Neural cell (in vitro differentiated cells): ENCODE data around the gene TBX15. TPM values are rescaled to one million over a fixed set of nuclear protein-coding genes. Genes with fewer than 3 reads are reported as not detected.

Experiments used
- H2AFZ ChIP-seq: fragments of 200-600, 300-800 bp; sonication (generic), shearing (Covaris generic); 2 replicates; pipeline ENCODE4 v1.6.0; 2014; ENCODE audit warnings: low read depth, mild to moderate bottlenecking, antibody characterized with exemption, low read length, moderate library complexity
- H3F3A ChIP-seq: fragments of 200-600 bp; shearing (Covaris generic); 2 replicates; pipeline ENCODE4 v1.6.1; 2016; ENCODE audit warnings: mild to moderate bottlenecking, moderate library complexity, mixed read lengths, antibody characterized with exemption, low read length; ENCODE audit not compliant: insufficient read depth, poor library complexity, severe bottlenecking
- H3K27ac ChIP-seq: fragments of 200-600, 300-800 bp; sonication (generic), shearing (Covaris generic); 2 replicates; pipeline ENCODE4 v1.5.1; 2014; ENCODE audit warnings: mild to moderate bottlenecking, low read length, moderate library complexity
- H3K27me3 ChIP-seq: fragments of 300-800, 200-600 bp; sonication (generic), shearing (Covaris generic); 2 replicates; pipeline ENCODE4 v1.6.0; 2014; ENCODE audit warnings: mild to moderate bottlenecking, low read depth, low read length, moderate library complexity; ENCODE audit not compliant: insufficient read depth
- H3K36me3 ChIP-seq: fragments of 300-800, 200-600 bp; sonication (generic), shearing (Covaris generic); 2 replicates; pipeline ENCODE4 v1.5.1; 2014; ENCODE audit warnings: mild to moderate bottlenecking, antibody characterized with exemption, low read length, moderate library complexity; ENCODE audit not compliant: insufficient read depth
- H3K4me2 ChIP-seq: fragments of 300-800, 200-600 bp; sonication (generic), shearing (Covaris generic); 2 replicates; pipeline ENCODE4 v1.6.0; 2014; ENCODE audit warnings: mild to moderate bottlenecking, low read length
- H3K4me3 ChIP-seq: fragments of 300-800, 200-600 bp; sonication (generic), shearing (Covaris generic); 2 replicates; pipeline ENCODE4 v1.5.1; 2014; ENCODE audit warnings: mild to moderate bottlenecking, low read length, moderate library complexity
- H3K79me2 ChIP-seq: fragments of 200-600 bp; shearing (Covaris generic); replicated peaks from 2 replicates; pipeline ENCODE4 v1.6.0; 2014; ENCODE audit warnings: mild to moderate bottlenecking, low read length, moderate library complexity; ENCODE audit not compliant: insufficient read depth
- H3K9ac ChIP-seq: fragments of 300-800, 200-600 bp; sonication (generic), shearing (Covaris generic); 2 replicates; pipeline ENCODE4 v1.6.1; 2016; ENCODE audit warnings: mild to moderate bottlenecking, low read length, mixed read lengths
- H3K9me2 ChIP-seq: fragments of 200-600 bp; shearing (Covaris generic); 2 replicates; pipeline ENCODE4 v1.6.1; 2016; ENCODE audit warnings: mild to moderate bottlenecking, low read length, mixed read lengths; ENCODE audit not compliant: insufficient read depth
- H3K9me3 ChIP-seq: fragments of 200-600, 300-800 bp; sonication (generic), shearing (Covaris generic); 2 replicates; pipeline ENCODE4 v1.6.1; 2016; ENCODE audit warnings: mild to moderate bottlenecking, mixed run types, low read length, moderate library complexity, mixed read lengths
- H4K20me1 ChIP-seq: fragments of 200-600 bp; shearing (Covaris generic); 2 replicates; pipeline ENCODE4 v1.6.1; 2016; ENCODE audit warnings: mild to moderate bottlenecking, mixed run types; ENCODE audit not compliant: insufficient read depth
- EP300 ChIP-seq: fragments of 450-650 bp; conservative IDR thresholded peaks from 2 replicates; pipeline ENCODE4 v1.6.1; 2014; ENCODE audit warnings: antibody characterized with exemption, mild to moderate bottlenecking, moderate library complexity; ENCODE audit not compliant: poor library complexity, severe bottlenecking
- EZH2 ChIP-seq: fragments of 200-600, 300-800 bp; shearing (Covaris generic), sonication (generic); IDR thresholded peaks from 2 replicates; pipeline ENCODE4 v1.6.1; 2014; ENCODE audit warnings: antibody characterized with exemption, low read length, borderline replicate concordance, mild to moderate bottlenecking; ENCODE audit not compliant: insufficient read depth, poor library complexity, severe bottlenecking
- MXI1 ChIP-seq: fragments of 450-650 bp; conservative IDR thresholded peaks from 2 replicates; pipeline ENCODE4 v1.6.1; 2014; ENCODE audit warnings: antibody characterized with exemption, mild to moderate bottlenecking; ENCODE audit not compliant: poor library complexity, severe bottlenecking
- POLR2AphosphoS5 ChIP-seq: IDR thresholded peaks from 2 replicates; pipeline ENCODE4 v1.6.1; 2012
- RAD21 ChIP-seq: fragments of 450-650 bp; conservative IDR thresholded peaks from 2 replicates; pipeline ENCODE4 v1.6.1; 2014; ENCODE audit warnings: antibody characterized with exemption, mild to moderate bottlenecking, moderate library complexity
- REST ChIP-seq: IDR thresholded peaks from 2 replicates; pipeline ENCODE4 v1.6.1; 2012; ENCODE audit warnings: borderline replicate concordance
- SMC3 ChIP-seq: fragments of 450-650 bp; conservative IDR thresholded peaks from 2 replicates; pipeline ENCODE4 v1.6.1; 2014; ENCODE audit warnings: antibody characterized with exemption, mild to moderate bottlenecking, moderate library complexity; ENCODE audit not compliant: poor library complexity
- TAF1 ChIP-seq: IDR thresholded peaks from 2 replicates; pipeline ENCODE4 v1.6.1; 2012; ENCODE audit warnings: low read depth
- polyA plus RNA-seq: library from polyadenylated mRNA; depleted of rRNA; stranded (reverse); fragments of >200 nt; gene quantifications from 2 replicates; pipeline ENCODE4 v1.2.3, GENCODE V29; 2014
- TF ChIP-seq, protein P1 (sequence below): fragments of 450-650 bp; IDR thresholded peaks from 2 replicates; pipeline ENCODE4 v1.5.1; 2014; ENCODE audit warnings: antibody characterized with exemption, mild to moderate bottlenecking, moderate library complexity; ENCODE audit not compliant: poor library complexity, severe bottlenecking

The TBX15 gene
- polyA plus RNA-seq, 1 donor from 2014 or later: 0.10 TPM

DNA sequence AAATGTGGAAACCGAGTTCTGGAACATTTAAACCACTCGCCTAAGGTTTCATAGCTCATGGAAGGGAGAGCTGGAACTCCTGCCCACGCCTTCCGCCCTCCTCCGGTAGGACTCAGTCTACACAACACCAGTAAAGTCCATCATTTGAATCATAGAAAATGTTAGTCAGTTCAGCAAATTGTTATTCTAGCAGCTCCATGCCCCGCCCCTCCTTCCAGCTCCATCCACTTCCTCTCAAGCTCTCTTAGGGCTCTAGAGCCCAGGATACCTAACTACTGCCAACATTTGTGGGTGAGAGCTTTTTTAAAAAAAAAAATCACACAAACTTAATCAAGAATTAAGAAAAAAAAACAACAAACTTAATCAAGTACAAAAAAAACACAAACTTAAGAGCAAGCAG, 121.8 kb downstream of the TBX15 start:
- Histone ChIP-seq H3K9me3 (no peaks in the 10 kb centered on the region), H3K79me2 (no peaks in the 10 kb centered on the region), H2AFZ (no peak overlapping the region), H3F3A (no peaks in the 10 kb centered on the region), H3K4me2 (no peak overlapping the region), H3K27me3 (no peaks in the 10 kb centered on the region), H3K9ac (no peak overlapping the region), H3K9me2 (no peaks in the 10 kb centered on the region), H4K20me1 (no peaks in the 10 kb centered on the region), H3K36me3 (no peaks in the 10 kb centered on the region), H3K4me3 (no peak overlapping the region), H3K27ac (no peak overlapping the region)
- TF ChIP-seq EZH2: no peak
- TF ChIP-seq TAF1: no peak
- no peak for TF ChIP-seq POLR2AphosphoS5
- TF ChIP-seq, protein P1, sequence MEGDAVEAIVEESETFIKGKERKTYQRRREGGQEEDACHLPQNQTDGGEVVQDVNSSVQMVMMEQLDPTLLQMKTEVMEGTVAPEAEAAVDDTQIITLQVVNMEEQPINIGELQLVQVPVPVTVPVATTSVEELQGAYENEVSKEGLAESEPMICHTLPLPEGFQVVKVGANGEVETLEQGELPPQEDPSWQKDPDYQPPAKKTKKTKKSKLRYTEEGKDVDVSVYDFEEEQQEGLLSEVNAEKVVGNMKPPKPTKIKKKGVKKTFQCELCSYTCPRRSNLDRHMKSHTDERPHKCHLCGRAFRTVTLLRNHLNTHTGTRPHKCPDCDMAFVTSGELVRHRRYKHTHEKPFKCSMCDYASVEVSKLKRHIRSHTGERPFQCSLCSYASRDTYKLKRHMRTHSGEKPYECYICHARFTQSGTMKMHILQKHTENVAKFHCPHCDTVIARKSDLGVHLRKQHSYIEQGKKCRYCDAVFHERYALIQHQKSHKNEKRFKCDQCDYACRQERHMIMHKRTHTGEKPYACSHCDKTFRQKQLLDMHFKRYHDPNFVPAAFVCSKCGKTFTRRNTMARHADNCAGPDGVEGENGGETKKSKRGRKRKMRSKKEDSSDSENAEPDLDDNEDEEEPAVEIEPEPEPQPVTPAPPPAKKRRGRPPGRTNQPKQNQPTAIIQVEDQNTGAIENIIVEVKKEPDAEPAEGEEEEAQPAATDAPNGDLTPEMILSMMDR: no peak
- TF ChIP-seq SMC3: no peak
- TF ChIP-seq EP300: no peak
- TF ChIP-seq MXI1: no peak
- no peak for TF ChIP-seq REST
- no peak for TF ChIP-seq RAD21

DNA sequence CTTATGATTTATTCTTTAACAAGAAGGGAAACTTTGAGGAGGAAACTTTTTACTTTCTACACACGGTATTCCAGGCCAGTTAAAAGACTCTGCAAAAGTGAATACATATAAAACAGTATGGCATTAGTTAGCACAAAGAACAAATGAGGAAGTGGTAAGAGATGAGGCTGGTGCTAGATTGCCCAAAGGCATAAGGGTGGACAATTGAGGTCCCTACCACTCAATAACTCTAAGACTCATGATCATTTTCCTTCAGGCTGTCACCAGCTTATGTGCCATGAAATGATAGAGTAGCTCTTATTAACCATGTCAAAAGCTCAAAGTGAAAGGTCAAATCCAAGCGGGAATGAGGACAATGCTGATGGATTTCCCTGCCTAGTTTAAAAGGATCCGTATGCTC, 124.5 kb downstream of the TBX15 start:
- H3K4me3 ChIP-seq: no peak overlapping the region
- H3K79me2 ChIP-seq: no peaks in the 10 kb centered on the region
- no peaks in the 10 kb centered on the region for H3K36me3 ChIP-seq
- no peaks in the 10 kb centered on the region for H4K20me1 ChIP-seq
- no peak for TF ChIP-seq EP300
- TF ChIP-seq EZH2: no peak
- no peak for TF ChIP-seq REST
- TF ChIP-seq POLR2AphosphoS5: no peak
- no peak for TF ChIP-seq RAD21
- TF ChIP-seq SMC3: no peak
- TF ChIP-seq, protein P1: no peak
- TF ChIP-seq MXI1: no peak
- no peak for TF ChIP-seq TAF1
- H3K4me2 ChIP-seq: no peak overlapping the region
- H3K27me3 ChIP-seq: no peaks in the 10 kb centered on the region
- no peaks in the 10 kb centered on the region for H3K9me2 ChIP-seq
- H3K27ac ChIP-seq: no peak overlapping the region
- H3K9ac ChIP-seq: no peak overlapping the region
- H3F3A ChIP-seq: no peaks in the 10 kb centered on the region
- no peak overlapping the region for H2AFZ ChIP-seq
- H3K9me3 ChIP-seq: no peaks in the 10 kb centered on the region
